GM13977 (cell line): ENCODE data around the gene PXT1.
A peak's percentile ranks its signal among the peaks of the same experiment; 100 is the strongest.

Experiments used
- DNase-seq: peaks from one replicate; pipeline ENCODE4 v3.0.0; 2012; ENCODE audit warnings: low spot score
- in situ Hi-C: fragments of 300-500 bp; cut with MboI; formaldehyde crosslinking; loops from one replicate; pipeline ENCODE4 v1.12.0; 2022; ENCODE audit warnings: low sequenced_read_pairs, low pct_unique_long_range_greater_than_20kb, mixed read lengths, inconsistent platforms; ENCODE audit not compliant: unreplicated experiment
- TF ChIP-seq, protein P1 (sequence below): IDR thresholded peaks from 2 replicates; pipeline ENCODE4 v1.5.1; 2012; ENCODE audit warnings: mild to moderate bottlenecking, control low read depth; ENCODE audit not compliant: insufficient read depth; ENCODE audit errors: extremely low read depth, missing control alignments

Gene PXT1, protein sequence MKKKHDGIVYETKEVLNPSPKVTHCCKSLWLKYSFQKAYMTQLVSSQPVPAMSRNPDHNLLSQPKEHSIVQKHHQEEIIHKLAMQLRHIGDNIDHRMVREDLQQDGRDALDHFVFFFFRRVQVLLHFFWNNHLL

DNA sequence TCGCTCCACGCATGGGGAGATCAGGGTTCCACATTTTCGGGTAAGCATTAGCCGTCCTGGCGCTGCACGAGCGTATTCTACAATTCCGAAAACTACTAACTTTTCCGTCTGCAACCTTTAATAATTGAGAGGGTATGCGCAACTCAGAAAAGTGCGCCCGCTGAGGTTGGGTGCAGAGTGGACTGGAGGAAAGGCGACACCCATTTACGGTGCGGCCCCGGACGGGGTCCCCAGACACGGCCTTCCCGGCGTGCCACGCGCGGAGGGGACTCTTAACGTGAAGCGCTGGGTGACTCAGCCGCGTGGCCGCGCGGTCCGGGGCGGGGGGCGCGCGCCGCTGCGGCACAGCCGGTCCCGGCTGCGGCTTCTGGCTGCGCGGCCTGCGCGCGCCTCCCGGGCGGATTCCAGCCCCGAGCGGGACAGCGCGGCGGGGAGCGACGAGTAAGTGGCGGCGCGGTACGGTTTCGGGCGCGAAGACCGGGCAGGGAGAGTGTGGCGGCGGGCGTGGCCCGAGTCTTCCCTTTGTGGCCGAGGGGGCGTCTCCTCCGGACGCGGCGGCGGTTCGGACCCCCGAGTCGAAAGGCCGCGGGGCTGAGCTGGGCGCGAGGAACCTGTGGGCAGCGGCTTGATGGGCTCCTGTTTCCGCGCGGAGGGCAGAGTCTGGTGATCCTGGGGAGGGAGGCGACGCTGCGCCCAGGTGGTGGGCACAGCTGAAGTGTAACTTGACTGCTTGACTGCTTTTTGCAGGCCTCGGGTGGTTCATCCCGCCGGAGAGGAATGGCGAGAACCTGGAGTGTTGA is at the start of gene PXT1, which contains the start of gene KCTD20:
TSS of gene PXT1 (minus strand) at position 184 of the 800 bp plus-strand sequence. CDS start 16,772 bp downstream, outside the sequence.
TSS of gene KCTD20 (plus strand) at position 330 of the 800 bp plus-strand sequence. CDS start 27,098 bp downstream, outside the sequence.
- in situ Hi-C loops = no loop called here
- DNase-seq = peak; percentile 90
- TF ChIP-seq, protein P1, sequence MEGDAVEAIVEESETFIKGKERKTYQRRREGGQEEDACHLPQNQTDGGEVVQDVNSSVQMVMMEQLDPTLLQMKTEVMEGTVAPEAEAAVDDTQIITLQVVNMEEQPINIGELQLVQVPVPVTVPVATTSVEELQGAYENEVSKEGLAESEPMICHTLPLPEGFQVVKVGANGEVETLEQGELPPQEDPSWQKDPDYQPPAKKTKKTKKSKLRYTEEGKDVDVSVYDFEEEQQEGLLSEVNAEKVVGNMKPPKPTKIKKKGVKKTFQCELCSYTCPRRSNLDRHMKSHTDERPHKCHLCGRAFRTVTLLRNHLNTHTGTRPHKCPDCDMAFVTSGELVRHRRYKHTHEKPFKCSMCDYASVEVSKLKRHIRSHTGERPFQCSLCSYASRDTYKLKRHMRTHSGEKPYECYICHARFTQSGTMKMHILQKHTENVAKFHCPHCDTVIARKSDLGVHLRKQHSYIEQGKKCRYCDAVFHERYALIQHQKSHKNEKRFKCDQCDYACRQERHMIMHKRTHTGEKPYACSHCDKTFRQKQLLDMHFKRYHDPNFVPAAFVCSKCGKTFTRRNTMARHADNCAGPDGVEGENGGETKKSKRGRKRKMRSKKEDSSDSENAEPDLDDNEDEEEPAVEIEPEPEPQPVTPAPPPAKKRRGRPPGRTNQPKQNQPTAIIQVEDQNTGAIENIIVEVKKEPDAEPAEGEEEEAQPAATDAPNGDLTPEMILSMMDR = no peak

DNA sequence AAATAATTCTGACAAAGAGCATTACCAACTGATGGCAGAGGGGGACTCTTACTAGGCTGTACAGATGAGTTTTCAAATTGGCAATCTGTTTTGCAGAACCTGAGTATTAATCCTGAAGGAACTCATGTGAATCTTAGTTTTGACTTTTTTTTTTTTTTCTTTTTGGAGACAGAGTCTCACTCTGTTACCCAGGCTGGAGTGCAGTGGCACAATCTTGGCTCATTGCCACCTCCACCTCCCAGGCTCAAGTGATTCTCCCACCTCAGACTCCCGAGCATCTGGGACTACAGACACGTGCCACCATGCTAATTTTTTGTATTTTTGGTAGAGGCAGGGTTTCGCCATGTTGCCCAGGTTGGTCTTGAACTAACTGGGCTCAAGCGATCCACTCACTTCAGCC is 49.4 kb upstream of the PXT1 start:
- TF ChIP-seq, protein P1 = no peak
- in situ Hi-C loops = no loop called here

DNA sequence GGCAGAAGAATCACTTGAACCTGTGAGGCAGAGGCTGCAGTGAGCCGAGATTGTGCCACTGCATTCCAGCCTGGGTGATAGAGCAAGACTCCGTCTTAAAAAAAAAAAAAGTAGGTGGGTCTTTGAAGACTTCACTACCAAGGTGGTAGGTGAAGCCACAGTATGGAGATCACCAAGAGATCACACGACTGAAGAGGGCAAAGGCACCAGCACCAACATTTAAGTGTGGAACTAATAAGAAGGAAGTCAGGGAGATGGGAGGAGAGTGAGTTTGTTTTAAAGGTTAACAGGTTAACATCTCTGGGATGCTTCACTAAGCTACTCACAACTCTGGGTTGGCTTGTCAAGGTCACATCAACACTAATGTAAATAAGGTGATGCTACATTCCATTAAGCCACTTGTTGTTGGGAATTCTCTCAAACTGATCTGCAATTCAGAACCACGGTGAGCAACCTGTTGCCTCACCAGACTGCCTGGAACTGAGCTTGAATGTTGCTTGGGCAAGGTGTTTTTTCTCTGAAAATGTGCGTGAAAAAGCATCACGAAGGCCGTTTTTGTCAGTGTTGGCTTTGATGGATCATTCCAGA is 48.8 kb upstream of the PXT1 start:
- TF ChIP-seq, protein P1 = no peak
- in situ Hi-C loops = no loop called here
- no peak for DNase-seq

More for the DNA sequence above, 49.4 kb upstream of the PXT1 start:
- no peak for DNase-seq

DNA sequence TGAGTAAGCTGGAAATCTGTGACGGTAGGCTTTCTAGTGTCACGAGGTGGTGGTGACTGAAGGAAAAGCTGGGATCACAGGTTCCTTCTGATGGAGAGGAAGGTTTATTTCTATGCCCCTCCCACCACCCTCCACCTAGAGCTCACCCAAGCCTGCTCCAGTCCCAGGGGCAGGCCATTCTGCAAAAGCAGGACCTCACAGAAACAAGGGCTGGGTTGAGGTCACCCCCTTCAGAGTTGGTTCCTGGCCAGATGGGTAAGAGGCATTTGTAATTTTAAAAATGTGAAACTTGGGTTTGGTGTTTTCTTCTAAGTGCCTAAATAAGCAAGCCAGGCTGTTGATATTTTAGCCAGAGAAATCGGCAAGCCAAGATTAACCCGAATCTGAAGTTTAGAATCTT is 46.8 kb upstream of the PXT1 start:
- in situ Hi-C loops = no loop called here
- TF ChIP-seq, protein P1 = no peak
- no peak for DNase-seq

DNA sequence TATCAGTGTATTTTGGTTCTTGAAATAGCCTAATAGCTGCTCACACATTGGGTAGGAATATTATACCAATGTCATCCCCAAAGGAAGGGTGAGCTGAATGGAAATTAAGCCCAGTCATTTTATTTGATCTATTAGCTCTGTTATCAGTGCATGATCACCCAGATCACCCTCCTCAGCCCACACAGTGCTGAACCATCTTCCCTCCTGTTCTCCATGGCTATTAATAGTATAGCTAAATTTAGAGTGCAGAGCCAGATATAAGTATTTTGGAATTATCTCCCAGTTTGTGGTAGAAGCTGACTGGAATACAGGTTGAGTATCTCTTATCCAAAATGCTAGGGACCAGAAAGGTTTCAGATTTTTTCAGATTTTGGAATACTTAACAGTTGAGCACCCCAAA is 45.6 kb upstream of the PXT1 start:
- no peak for DNase-seq
- in situ Hi-C loops = no loop called here
- TF ChIP-seq, protein P1 = no peak

DNA sequence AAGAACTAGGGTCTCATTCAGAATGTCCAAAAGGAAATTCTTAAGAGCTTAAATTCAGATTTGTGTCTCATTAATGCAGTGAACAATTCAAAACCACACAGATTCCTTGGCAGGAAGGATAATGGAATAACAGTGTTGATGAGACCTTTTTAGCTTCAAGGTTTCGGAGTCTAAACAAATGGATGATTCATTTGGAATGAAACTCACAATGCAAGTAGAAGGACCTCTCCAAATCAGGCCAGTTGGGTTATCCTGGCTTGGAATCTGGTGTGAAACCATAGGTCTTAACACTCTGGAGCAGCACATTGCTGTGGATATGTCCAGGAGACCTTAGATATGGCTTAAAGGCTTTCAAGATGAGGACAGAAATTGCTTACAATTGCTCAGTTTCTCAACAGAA is 45.0 kb upstream of the PXT1 start:
- no peak for DNase-seq
- in situ Hi-C loops = no loop called here
- TF ChIP-seq, protein P1 = no peak
